H1 (cell line): ENCODE measurements around the gene PASK. TPM values are rescaled to one million over a fixed set of nuclear protein-coding genes. Genes with fewer than 3 reads are reported as not detected.

Experiments
- CHD1 ChIP-seq: IDR thresholded peaks from 2 replicates; pipeline ENCODE4 v1.6.1; 2012; ENCODE audit warnings: low read depth, low read length, improper control_type of control experiment
- GTF2F1 ChIP-seq: IDR thresholded peaks from 2 replicates; pipeline ENCODE4 v1.6.1; 2012; ENCODE audit warnings: low read depth, low read length, improper control_type of control experiment, borderline replicate concordance
- polyA plus RNA-seq, 7 experiments: library from polyadenylated mRNA; depleted of rRNA in 3 of 7; stranded (reverse) in 5 of 7; unstranded in 2 of 7; fragments of >200 nt in 5 of 7; fragments of 200-250 nt in 2 of 7; gene quantifications; 1 replicate in 5 of 7; 2 replicates in 1 of 7; 4 replicates in 1 of 7; pipeline versions ENCODE4 v1.2.1 to v1.2.3, GENCODE V29; 2011 to 2013; ENCODE audit warnings: missing spikeins in 2 of 7, mixed read lengths in 2 of 7
- total RNA-seq: library from RNA; stranded (reverse); fragmentation: NEBNext Ultra II Directional; extraction: Animal tissue kit (Norgen Biotek cat#: 25700); gene quantifications from 2 replicates; pipeline ENCODE4 v1.2.1, GENCODE V29; 2021

The PASK gene
- total and polyA plus RNA-seq, 2 of the 8 experiments (the other 6 are each of a cell fraction or from before 2014, with no cell fraction given), result 20.5 to 66.1 TPM

DNA sequence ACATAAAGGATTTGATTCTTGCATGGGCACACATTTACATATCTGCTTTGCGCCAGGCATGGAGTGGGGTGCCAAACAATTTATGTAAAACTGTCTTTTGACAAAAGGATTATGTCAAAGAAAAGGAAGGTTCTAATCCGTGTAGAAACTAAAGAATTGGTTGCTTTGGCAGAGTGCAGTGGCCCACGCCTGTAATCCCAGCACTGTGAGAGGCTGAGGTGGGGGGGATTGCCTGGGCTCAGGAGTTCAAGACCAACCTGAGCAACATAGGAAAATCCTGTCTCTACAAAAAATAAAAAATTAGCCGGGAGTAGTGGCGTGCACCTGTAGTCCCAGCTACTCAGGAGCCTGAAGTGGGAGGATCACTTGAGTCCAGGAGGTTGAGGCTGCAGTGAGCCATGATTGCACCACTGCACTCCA lies 46.1 kb downstream of the PASK start (continued):
- TF ChIP-seq GTF2F1, result no peak
- no peak for TF ChIP-seq CHD1
